ENCODE data around the gene KRTAP12-4. TPM values are rescaled to one million over a fixed set of nuclear protein-coding genes. Genes with fewer than 3 reads are reported as not detected.

The KRTAP12-4 gene
- total RNA-seq, 1 experiment from 2014 or later = not detected

GRCh38 chr21:44614961-44615391 is 39.5 kb downstream of the KRTAP12-4 start:
- no TSS peak for BruUV-seq (replicated peaks)
- no peak for ATAC-seq
- intact Hi-C loops (cut with micrococcal nuclease; ENCODE audit: unreplicated experiment) (no loop called here), in situ Hi-C loops (cut with HindIII; ENCODE audit: low pct_unique_long_range_greater_than_20kb, low sequenced_read_pairs) (no loop called here)
- DNase-seq (ENCODE audit: low read depth, low spot score) = no peak
- H3K9me3 ChIP-seq (ENCODE audit: control insufficient read depth, insufficient read depth, low read depth, low read length) = no peaks in the 10 kb centered on the region; the same call in 1 of the 2 replicates
- H3K27ac ChIP-seq (ENCODE audit: low read length) = no peak overlapping the region
- CTCF ChIA-PET = no interaction called here
- no peaks in the 10 kb centered on the region for H3K36me3 ChIP-seq (ENCODE audit: control insufficient read depth, insufficient read depth, low read length)
- POLR2A ChIA-PET = no interaction called here
- no peaks in the 10 kb centered on the region for H3K27me3 ChIP-seq (ENCODE audit: control insufficient read depth, insufficient read depth, low read length)
- TF ChIP-seq POLR2AphosphoS5 (IDR thresholded peaks at IDR 0.05; ENCODE audit: low read depth, low read length) = no peak
- no peak for TF ChIP-seq CTCF (IDR thresholded peaks at IDR 0.05)
- no peak for TF ChIP-seq REST (IDR thresholded peaks at IDR 0.05; ENCODE audit: insufficient read depth in 1 of 2, low read depth in 2 of 2, low read length in 1 of 2)
- no peak for TF ChIP-seq SIN3A (IDR thresholded peaks at IDR 0.05; ENCODE audit: borderline replicate concordance, insufficient read depth, low read depth, low read length)
- no peak for TF ChIP-seq TCF7L2 (IDR thresholded peaks at IDR 0.05; ENCODE audit: low read depth, low read length)
- H3K4me1 ChIP-seq (ENCODE audit: control insufficient read depth, insufficient read depth, low read length) = no peaks in the 10 kb centered on the region
- no peak overlapping the region for H3K4me3 ChIP-seq (ENCODE audit: low read depth in 2 of 2, low read length in 2 of 2)

- POLR2A ChIA-PET = no interaction called here
- BruUV-seq (replicated peaks) = no TSS peak
- H3K4me3 ChIP-seq (ENCODE audit: low read depth in 2 of 2, low read length in 2 of 2) = no peak overlapping the region
- peaks cover 2% of the 10 kb centered on the region; the same call in 1 of the 2 replicates for H3K9me3 ChIP-seq (ENCODE audit: control insufficient read depth, insufficient read depth, low read depth, low read length)
- no peak overlapping the region for H3K27ac ChIP-seq (ENCODE audit: low read length)
- CTCF ChIA-PET = no interaction called here
- TF ChIP-seq TCF7L2 (IDR thresholded peaks at IDR 0.05; ENCODE audit: low read depth, low read length) (no peak), CTCF (IDR thresholded peaks at IDR 0.05) (no peak), POLR2AphosphoS5 (IDR thresholded peaks at IDR 0.05; ENCODE audit: low read depth, low read length) (no peak), SIN3A (IDR thresholded peaks at IDR 0.05; ENCODE audit: borderline replicate concordance, insufficient read depth, low read depth, low read length) (no peak), REST (IDR thresholded peaks at IDR 0.05; ENCODE audit: insufficient read depth in 1 of 2, low read depth in 2 of 2, low read length in 1 of 2) (no peak)
- in situ Hi-C loops (cut with HindIII; ENCODE audit: low pct_unique_long_range_greater_than_20kb, low sequenced_read_pairs) = no loop called here
- intact Hi-C loops (cut with micrococcal nuclease; ENCODE audit: unreplicated experiment) = no loop called here
- no peak for DNase-seq (ENCODE audit: low read depth, low spot score)
- no peaks in the 10 kb centered on the region for H3K36me3 ChIP-seq (ENCODE audit: control insufficient read depth, insufficient read depth, low read length)
- H3K27me3 ChIP-seq (ENCODE audit: control insufficient read depth, insufficient read depth, low read length) = no peaks in the 10 kb centered on the region
- ATAC-seq = no peak
- no peaks in the 10 kb centered on the region for H3K4me1 ChIP-seq (ENCODE audit: control insufficient read depth, insufficient read depth, low read length)
Observed at GRCh38 chr21:44614161-44614631, 40.3 kb downstream of the KRTAP12-4 start.
